Activated CD4-positive, alpha-beta T cell treated with anti-CD3 and anti-CD28 coated beads, Interleukin-2, amount 50 U/mL, for 24 hours (primary cell): ENCODE results near the gene SPON1.
"Not testable (repeated sequence)": the region's sequence is repeated elsewhere in the genome, so short reads cannot be mapped to it uniquely, and the experiment has no call there.

Source experiments
- DNase-seq, 2 donors: peaks; one replicate each; pipeline ENCODE4 v3.0.0-alpha.2; 2020; ENCODE audit warnings: low read depth in 1 of 2, low spot score in 1 of 2

Gene SPON1

GRCh38 chr11:14119357-14119756 is 156.8 kb downstream of the SPON1 start:
- DNase-seq, result no peak

- DNase-seq, result no peak
These were observed 161.8 kb downstream of the SPON1 start for GRCh38 chr11:14124350-14124749.

GRCh38 chr11:14124886-14125285 is 162.4 kb downstream of the SPON1 start:
- no peak for DNase-seq

GRCh38 chr11:14125529-14125928 is 163.0 kb downstream of the SPON1 start:
- DNase-seq, result no peak

GRCh38 chr11:14127679-14128078 is 165.2 kb downstream of the SPON1 start:
- DNase-seq, result no peak

- no peak for DNase-seq
These were observed 169.8 kb downstream of the SPON1 start for GRCh38 chr11:14132312-14132711.

- no peak for DNase-seq
These were observed 170.9 kb downstream of the SPON1 start for GRCh38 chr11:14133381-14133780.

GRCh38 chr11:14136561-14136960 is 174.0 kb downstream of the SPON1 start:
- DNase-seq, result no peak

GRCh38 chr11:14137284-14137683 is 174.8 kb downstream of the SPON1 start:
- DNase-seq, result no peak

- no peak for DNase-seq
These were observed 178.5 kb downstream of the SPON1 start for GRCh38 chr11:14140991-14141390.

- DNase-seq, result no peak
These were observed 179.2 kb downstream of the SPON1 start for GRCh38 chr11:14141676-14142075.

GRCh38 chr11:14144934-14145333 is 182.4 kb downstream of the SPON1 start:
- DNase-seq, result no peak

GRCh38 chr11:14148653-14149273 is 186.2 kb downstream of the SPON1 start:
- DNase-seq, result no peak

- DNase-seq, result no peak
These were observed 187.2 kb downstream of the SPON1 start for GRCh38 chr11:14149683-14150082.

- DNase-seq, result no peak
These were observed 188.4 kb downstream of the SPON1 start for GRCh38 chr11:14150878-14151277.

- DNase-seq, result not testable (repeated sequence)
These were observed 191.6 kb downstream of the SPON1 start for GRCh38 chr11:14154103-14154502.

GRCh38 chr11:14158393-14158792 is 195.9 kb downstream of the SPON1 start:
- DNase-seq, result no peak

- DNase-seq, result no peak
These were observed 201.1 kb downstream of the SPON1 start for GRCh38 chr11:14163576-14163975.

GRCh38 chr11:14173679-14174078 is 211.2 kb downstream of the SPON1 start:
- not testable (repeated sequence) for DNase-seq

GRCh38 chr11:14179116-14179820 is 216.7 kb downstream of the SPON1 start:
- no peak for DNase-seq

- DNase-seq, result no peak
These were observed 218.6 kb downstream of the SPON1 start for GRCh38 chr11:14181121-14181520.

GRCh38 chr11:14182833-14183364 is 220.4 kb downstream of the SPON1 start:
- no peak for DNase-seq
